HepG2 (cell line): ENCODE results near the gene KANSL1. TPM values are rescaled to one million over a fixed set of nuclear protein-coding genes. Genes with fewer than 3 reads are reported as not detected.

Source experiments
- ATF4 ChIP-seq, 2 experiments: fragments of 450-650 bp in 1 of 2; sonication (generic) in 1 of 2; formaldehyde crosslinking; IDR thresholded peaks; 2 replicates each; pipeline versions ENCODE4 v1.5.0 to v1.8.0; 2020 to 2022; ENCODE audit warnings: mild to moderate bottlenecking in 1 of 2, missing genetic modification reagents in 1 of 2
- HMG20B ChIP-seq: conservative IDR thresholded peaks from 2 replicates; pipeline ENCODE4 v1.6.1; 2016; ENCODE audit warnings: missing genetic modification reagents, missing compliant biosample characterization
- MAF1 ChIP-seq: sonication (generic); formaldehyde crosslinking; IDR thresholded peaks from 2 replicates; pipeline ENCODE4 v1.5.0; 2020; ENCODE audit warnings: missing genetic modification reagents, borderline replicate concordance
- MATR3 ChIP-seq: sonication (generic); formaldehyde crosslinking; IDR thresholded peaks from 2 replicates; pipeline ENCODE4 v1.4.0; 2020; ENCODE audit warnings: missing genetic modification reagents
- NR1H2 ChIP-seq: sonication (generic); formaldehyde crosslinking; IDR thresholded peaks from 2 replicates; pipeline ENCODE4 v1.8.1; 2022; ENCODE audit warnings: low read depth, missing genetic modification reagents, borderline replicate concordance
- NR2C2 ChIP-seq: sonication (generic); formaldehyde crosslinking; IDR thresholded peaks from 2 replicates; pipeline ENCODE4 v1.4.0; 2020; ENCODE audit warnings: missing genetic modification reagents, mild to moderate bottlenecking, moderate library complexity, borderline replicate concordance
- RCOR2 ChIP-seq: IDR thresholded peaks from 2 replicates; pipeline ENCODE4 v1.6.1; 2016; ENCODE audit warnings: missing biosample characterization, missing genetic modification reagents
- REL ChIP-seq: sonication (generic); formaldehyde crosslinking; conservative IDR thresholded peaks from 2 replicates; pipeline ENCODE4 v1.8.0; 2022; ENCODE audit warnings: mild to moderate bottlenecking, missing genetic modification reagents, moderate library complexity
- SKIL ChIP-seq: sonication (generic); formaldehyde crosslinking; IDR thresholded peaks from 2 replicates; pipeline ENCODE4 v1.8.0; 2022; ENCODE audit warnings: missing genetic modification reagents, mild to moderate bottlenecking, moderate library complexity, borderline replicate concordance
- SP2 ChIP-seq: sonication (generic); formaldehyde crosslinking; IDR thresholded peaks from 2 replicates; pipeline ENCODE4 v1.5.1; 2020; ENCODE audit warnings: mild to moderate bottlenecking, missing genetic modification reagents
- TOPORS ChIP-seq: sonication (generic); formaldehyde crosslinking; IDR thresholded peaks from 2 replicates; pipeline ENCODE4 v1.8.0; 2023; ENCODE audit warnings: mild to moderate bottlenecking, missing genetic modification reagents
- YEATS2 ChIP-seq: sonication (generic); formaldehyde crosslinking; IDR thresholded peaks from 2 replicates; pipeline ENCODE4 v1.4.0; 2020; ENCODE audit warnings: missing genetic modification reagents, borderline replicate concordance
- ZFAT ChIP-seq: sonication (generic); formaldehyde crosslinking; conservative IDR thresholded peaks from 2 replicates; pipeline ENCODE4 v1.8.1; 2023; ENCODE audit warnings: missing genetic modification reagents, inconsistent platforms
- ZNF468 ChIP-seq: sonication (generic); formaldehyde crosslinking; IDR thresholded peaks from 2 replicates; pipeline ENCODE4 v1.8.0; 2022; ENCODE audit warnings: mild to moderate bottlenecking, moderate library complexity, missing genetic modification reagents
- ZNF616 ChIP-seq: sonication (generic); formaldehyde crosslinking; IDR thresholded peaks from 2 replicates; pipeline ENCODE4 v1.5.0; 2020; ENCODE audit warnings: low read depth, mild to moderate bottlenecking, missing genetic modification reagents
- ZSCAN25 ChIP-seq: sonication (generic); formaldehyde crosslinking; IDR thresholded peaks from 2 replicates; pipeline ENCODE4 v1.8.0; 2022; ENCODE audit warnings: mild to moderate bottlenecking, missing genetic modification reagents
- polyA plus RNA-seq, 8 experiments: library from polyadenylated mRNA; depleted of rRNA in 3 of 8; stranded (reverse) in 7 of 8; unstranded in 1 of 8; fragments of >200 nt; fragmentation: Illumina TruSeq in 4 of 8; extraction: Trizol in 4 of 8; gene quantifications; 2 replicates each; pipeline versions ENCODE4 v1.2.1 to v1.2.3, GENCODE V29; 2011 to 2016; ENCODE audit warnings: low read depth in 4 of 8, missing spikeins in 1 of 8, mixed read lengths in 1 of 8; ENCODE audit not compliant: insufficient read depth in 1 of 8
- total RNA-seq, 5 experiments: library from RNA; depleted of rRNA; stranded (reverse); fragments of >200 nt; fragmentation: Illumina TruSeq; extraction: Trizol; gene quantifications; 2 replicates each; pipeline ENCODE4 v1.2.3, GENCODE V29; 2016; ENCODE audit warnings: low read depth in 1 of 5
- TF ChIP-seq, protein P1 (sequence below): sonication (generic); formaldehyde crosslinking; IDR thresholded peaks from 2 replicates; pipeline ENCODE4 v1.9.0; 2021; ENCODE audit warnings: missing genetic modification reagents, mild to moderate bottlenecking, borderline replicate concordance
- TF ChIP-seq, protein P2 (sequence below): sonication (generic); formaldehyde crosslinking; IDR thresholded peaks from 2 replicates; pipeline ENCODE4 v1.8.0; 2022; ENCODE audit warnings: low read depth, missing genetic modification reagents
- TF ChIP-seq, protein P3 (sequence below): sonication (generic); formaldehyde crosslinking; IDR thresholded peaks from 2 replicates; pipeline ENCODE4 v1.5.0; 2020; ENCODE audit warnings: missing genetic modification reagents
- TF ChIP-seq, protein P4 (sequence below): sonication (generic); formaldehyde crosslinking; IDR thresholded peaks from 2 replicates; pipeline ENCODE4 v1.5.1; 2020; ENCODE audit warnings: mild to moderate bottlenecking, missing genetic modification reagents, moderate library complexity

The KANSL1 gene
- total and polyA plus RNA-seq, 2 of the 13 experiments (the other 11 are each of a cell fraction or from before 2014, with no cell fraction given) = 24.0 to 59.6 TPM

- TF ChIP-seq, protein P1, sequence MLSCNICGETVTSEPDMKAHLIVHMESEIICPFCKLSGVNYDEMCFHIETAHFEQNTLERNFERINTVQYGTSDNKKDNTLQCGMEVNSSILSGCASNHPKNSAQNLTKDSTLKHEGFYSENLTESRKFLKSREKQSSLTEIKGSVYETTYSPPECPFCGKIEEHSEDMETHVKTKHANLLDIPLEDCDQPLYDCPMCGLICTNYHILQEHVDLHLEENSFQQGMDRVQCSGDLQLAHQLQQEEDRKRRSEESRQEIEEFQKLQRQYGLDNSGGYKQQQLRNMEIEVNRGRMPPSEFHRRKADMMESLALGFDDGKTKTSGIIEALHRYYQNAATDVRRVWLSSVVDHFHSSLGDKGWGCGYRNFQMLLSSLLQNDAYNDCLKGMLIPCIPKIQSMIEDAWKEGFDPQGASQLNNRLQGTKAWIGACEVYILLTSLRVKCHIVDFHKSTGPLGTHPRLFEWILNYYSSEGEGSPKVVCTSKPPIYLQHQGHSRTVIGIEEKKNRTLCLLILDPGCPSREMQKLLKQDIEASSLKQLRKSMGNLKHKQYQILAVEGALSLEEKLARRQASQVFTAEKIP (CRISPR knock-in tag) = no peak
- TF ChIP-seq NR2C2 (CRISPR knock-in tag) = no peak
- TF ChIP-seq ZNF468 (CRISPR knock-in tag) = no peak
- TF ChIP-seq ZFAT = no peak
- no peak for TF ChIP-seq MAF1 (CRISPR knock-in tag)
- no peak for TF ChIP-seq NR1H2 (CRISPR knock-in tag)
- TF ChIP-seq HMG20B (CRISPR knock-in tag) = no peak
- TF ChIP-seq, protein P2, sequence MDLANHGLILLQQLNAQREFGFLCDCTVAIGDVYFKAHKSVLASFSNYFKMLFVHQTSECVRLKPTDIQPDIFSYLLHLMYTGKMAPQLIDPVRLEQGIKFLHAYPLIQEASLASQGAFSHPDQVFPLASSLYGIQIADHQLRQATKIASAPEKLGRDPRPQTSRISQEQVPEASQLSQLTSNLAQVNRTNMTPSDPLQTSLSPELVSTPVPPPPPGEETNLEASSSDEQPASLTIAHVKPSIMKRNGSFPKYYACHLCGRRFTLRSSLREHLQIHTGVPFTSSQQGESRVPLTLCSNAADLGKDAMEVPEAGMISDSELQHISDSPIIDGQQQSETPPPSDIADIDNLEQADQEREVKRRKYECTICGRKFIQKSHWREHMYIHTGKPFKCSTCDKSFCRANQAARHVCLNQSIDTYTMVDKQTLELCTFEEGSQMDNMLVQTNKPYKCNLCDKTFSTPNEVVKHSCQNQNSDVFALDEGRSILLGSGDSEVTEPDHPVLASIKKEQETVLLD = no peak
- TF ChIP-seq YEATS2 (CRISPR knock-in tag) = no peak
- peak; percentile 22; the same call in 1 of the 2 replicates for TF ChIP-seq RCOR2 (CRISPR knock-in tag)
- TF ChIP-seq MATR3 (CRISPR knock-in tag) = no peak
- TF ChIP-seq ZNF616 (CRISPR knock-in tag) = no peak
- TF ChIP-seq REL (CRISPR knock-in tag) = no peak
- TF ChIP-seq ZSCAN25 = no peak; the same call in 1 of the 2 replicates
- TF ChIP-seq SP2 (CRISPR knock-in tag) = no peak
- TF ChIP-seq ATF4 (CRISPR knock-in tag; IDR thresholded peaks at IDR 0.05) = no peak
- TF ChIP-seq, protein P3, sequence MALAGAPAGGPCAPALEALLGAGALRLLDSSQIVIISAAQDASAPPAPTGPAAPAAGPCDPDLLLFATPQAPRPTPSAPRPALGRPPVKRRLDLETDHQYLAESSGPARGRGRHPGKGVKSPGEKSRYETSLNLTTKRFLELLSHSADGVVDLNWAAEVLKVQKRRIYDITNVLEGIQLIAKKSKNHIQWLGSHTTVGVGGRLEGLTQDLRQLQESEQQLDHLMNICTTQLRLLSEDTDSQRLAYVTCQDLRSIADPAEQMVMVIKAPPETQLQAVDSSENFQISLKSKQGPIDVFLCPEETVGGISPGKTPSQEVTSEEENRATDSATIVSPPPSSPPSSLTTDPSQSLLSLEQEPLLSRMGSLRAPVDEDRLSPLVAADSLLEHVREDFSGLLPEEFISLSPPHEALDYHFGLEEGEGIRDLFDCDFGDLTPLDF (CRISPR knock-in tag) = no peak
- no peak for TF ChIP-seq TOPORS (CRISPR knock-in tag)
- TF ChIP-seq, protein P4, sequence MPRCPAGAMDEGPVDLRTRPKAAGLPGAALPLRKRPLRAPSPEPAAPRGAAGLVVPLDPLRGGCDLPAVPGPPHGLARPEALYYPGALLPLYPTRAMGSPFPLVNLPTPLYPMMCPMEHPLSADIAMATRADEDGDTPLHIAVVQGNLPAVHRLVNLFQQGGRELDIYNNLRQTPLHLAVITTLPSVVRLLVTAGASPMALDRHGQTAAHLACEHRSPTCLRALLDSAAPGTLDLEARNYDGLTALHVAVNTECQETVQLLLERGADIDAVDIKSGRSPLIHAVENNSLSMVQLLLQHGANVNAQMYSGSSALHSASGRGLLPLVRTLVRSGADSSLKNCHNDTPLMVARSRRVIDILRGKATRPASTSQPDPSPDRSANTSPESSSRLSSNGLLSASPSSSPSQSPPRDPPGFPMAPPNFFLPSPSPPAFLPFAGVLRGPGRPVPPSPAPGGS (CRISPR knock-in tag) = 0 out of 2 replicates have a peak, but pooled peaks have one; percentile 64
- no peak for TF ChIP-seq SKIL (CRISPR knock-in tag)
Measured at GRCh38 chr17:46001390-46002310, 191.6 kb downstream of the KANSL1 start (continued).
